Measurements from ENCODE around the gene CIZ1.
"Not testable (repeated sequence)": the region's sequence is repeated elsewhere in the genome, so short reads cannot be mapped to it uniquely, and the experiment has no call there.

CIZ1 gene

DNA sequence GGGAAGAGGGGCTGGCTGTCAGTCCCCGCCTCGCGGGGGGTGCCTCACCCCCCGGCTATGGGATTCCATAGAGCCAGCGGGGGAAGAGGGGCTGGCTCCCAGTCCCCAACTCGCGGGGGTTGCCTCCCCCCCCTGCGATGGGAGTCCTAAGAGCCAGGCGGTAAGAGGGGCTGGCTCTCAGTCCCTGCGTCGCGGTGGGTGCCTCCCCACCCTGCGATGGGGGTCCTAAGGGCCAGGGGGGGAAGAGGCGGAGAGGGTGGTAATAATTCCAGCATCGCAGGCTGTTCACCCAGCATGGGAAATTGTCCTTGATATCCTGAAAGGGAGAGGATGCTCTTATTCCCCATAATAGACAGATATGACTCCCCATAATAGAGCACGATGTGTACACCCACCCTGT lies 51.8 kb downstream of the CIZ1 start:
- TF ChIP-seq CTCF (IDR thresholded peaks at IDR 0.05; ENCODE audit: borderline replicate concordance, insufficient read depth, low read depth, low read length), result no peak
- H3K4me3 ChIP-seq (ENCODE audit: low read depth, low read length), result no peak overlapping the region

DNA sequence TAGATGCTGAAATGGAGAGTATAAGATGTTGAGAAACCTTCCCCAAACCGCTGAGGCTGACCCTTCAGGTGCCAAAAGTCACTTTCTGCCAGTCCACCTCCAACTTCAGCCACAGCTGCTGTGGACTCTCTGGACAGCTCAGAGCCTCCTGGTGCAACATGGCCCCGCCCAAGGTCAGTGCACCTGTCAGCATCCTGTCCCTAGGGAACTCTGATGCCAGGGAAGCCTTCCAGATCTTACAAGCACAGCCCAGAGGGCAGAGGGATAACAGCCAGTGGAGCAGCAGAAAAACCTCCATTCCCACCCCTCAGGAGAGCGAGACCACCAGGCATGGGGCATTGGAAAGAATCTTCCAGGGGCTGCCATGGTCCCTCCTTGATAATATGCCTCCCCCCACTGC lies 53.4 kb downstream of the CIZ1 start:
- no peak overlapping the region for H3K4me3 ChIP-seq (ENCODE audit: low read depth, low read length)
- no peak for TF ChIP-seq CTCF (IDR thresholded peaks at IDR 0.05; ENCODE audit: borderline replicate concordance, insufficient read depth, low read depth, low read length)

DNA sequence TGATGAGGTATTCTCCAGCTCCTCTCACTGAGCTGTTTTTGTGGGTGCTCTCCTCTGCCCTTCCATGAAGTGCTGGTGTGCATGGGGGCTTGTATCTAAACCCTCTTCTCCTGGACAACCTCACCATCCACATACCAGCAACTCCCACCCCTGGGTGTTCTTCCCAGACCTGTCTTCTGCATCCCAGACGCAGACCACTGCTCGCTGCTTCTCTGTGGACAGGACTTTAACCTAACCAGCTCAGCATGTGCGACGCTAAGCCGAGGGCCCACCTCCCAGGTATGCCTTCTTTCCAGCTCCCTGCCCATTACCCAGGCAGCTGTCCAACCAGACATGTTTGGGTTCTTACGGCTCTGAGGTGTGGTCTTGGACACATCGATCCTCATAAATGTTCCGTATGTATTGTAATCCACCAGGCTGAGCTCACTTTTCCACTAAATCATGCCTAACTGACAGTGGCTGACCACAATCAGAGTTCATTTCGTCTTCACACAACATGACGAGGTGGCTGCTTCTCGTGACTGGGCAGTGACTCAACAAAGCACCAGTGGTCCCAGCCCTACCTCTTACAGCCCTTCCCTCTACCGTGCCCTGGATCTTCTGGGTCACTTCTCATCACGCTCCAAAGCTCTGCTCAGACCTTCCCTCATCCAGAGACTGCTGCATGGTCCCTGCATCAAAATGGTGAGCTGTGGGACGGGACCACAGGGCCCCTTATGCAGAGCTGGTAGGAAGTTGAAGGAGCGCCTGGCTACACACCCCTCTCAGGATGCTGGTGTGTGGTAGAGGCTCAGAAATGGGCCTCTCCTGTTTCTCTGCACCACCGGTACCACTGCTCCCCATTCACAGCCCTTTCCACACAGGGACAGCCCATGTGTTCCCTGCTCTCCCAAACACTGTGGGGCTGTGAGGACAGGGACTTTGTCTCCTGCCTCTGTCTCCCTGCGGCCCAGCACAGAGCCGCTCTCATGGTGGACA lies 54.3 kb downstream of the CIZ1 start:
- no peak overlapping the region for H3K4me3 ChIP-seq (ENCODE audit: low read depth, low read length)
- TF ChIP-seq CTCF (IDR thresholded peaks at IDR 0.05; ENCODE audit: borderline replicate concordance, insufficient read depth, low read depth, low read length), result no peak

DNA sequence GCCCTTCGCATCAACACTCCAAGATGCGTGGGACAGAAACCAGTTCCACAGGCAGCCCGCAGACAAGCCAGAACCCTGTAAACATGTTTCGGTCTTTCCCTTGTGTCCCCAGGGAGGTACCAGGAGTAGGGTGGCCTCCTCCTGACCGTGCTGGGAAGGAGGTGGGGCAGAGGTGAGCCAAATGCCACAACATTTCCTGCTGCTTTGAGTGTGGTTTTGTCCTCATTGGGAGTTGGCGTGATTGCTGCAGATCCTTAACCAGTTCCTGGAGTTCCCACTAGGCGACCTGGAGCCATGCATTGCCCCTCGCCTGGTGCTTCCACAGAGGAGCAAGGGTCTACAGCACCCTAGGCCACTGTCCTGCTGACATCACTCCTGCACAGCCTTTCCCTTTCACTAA lies 55.8 kb downstream of the CIZ1 start:
- not testable (repeated sequence) for H3K4me3 ChIP-seq (ENCODE audit: low read depth, low read length)

GRCh38 chr9:128132139-128132538 lies 59.2 kb downstream of the CIZ1 start:
- H3K4me3 ChIP-seq (ENCODE audit: low read depth, low read length), result not testable (repeated sequence)

DNA sequence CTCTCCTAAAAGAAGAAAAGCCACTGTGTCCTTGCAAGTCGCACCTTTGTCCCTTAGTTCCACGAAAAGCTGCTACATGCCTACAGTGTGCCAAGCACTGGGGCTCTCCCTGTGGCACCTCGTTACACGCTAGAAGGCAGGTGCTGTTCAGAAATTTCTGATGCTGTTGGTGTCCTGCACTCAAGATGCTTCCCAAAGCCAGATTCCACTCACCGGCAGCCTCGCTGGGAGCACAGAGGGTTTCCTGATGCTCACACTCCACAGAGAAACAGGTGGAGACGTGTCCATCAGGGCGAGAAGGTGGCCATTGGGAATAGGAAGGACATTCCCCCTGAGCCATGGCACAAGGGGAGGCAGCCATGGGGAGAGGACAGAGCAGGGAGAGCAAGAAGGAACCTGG lies 60.0 kb downstream of the CIZ1 start:
- not testable (repeated sequence) for H3K4me3 ChIP-seq (ENCODE audit: low read depth, low read length)

- not testable (repeated sequence) for H3K4me3 ChIP-seq (ENCODE audit: low read depth, low read length)
These were observed 60.7 kb downstream of the CIZ1 start for GRCh38 chr9:128130651-128131050.

- TF ChIP-seq CTCF (IDR thresholded peaks at IDR 0.05; ENCODE audit: borderline replicate concordance, insufficient read depth, low read depth, low read length), result 0 out of 2 replicates have a peak, but pooled peaks have one; percentile 12
These were observed 61.3 kb downstream of the CIZ1 start for GRCh38 chr9:128129976-128130590.

GRCh38 chr9:128128836-128129590 lies 62.4 kb downstream of the CIZ1 start:
- peak overlapping the region; percentile 84 for H3K4me3 ChIP-seq (ENCODE audit: low read depth, low read length)

More at GRCh38 chr9:128129976-128130590, 61.3 kb downstream of the CIZ1 start:
- H3K4me3 ChIP-seq (ENCODE audit: low read depth, low read length), result not testable (repeated sequence)

More at GRCh38 chr9:128128836-128129590, 62.4 kb downstream of the CIZ1 start:
- TF ChIP-seq CTCF (IDR thresholded peaks at IDR 0.05; ENCODE audit: borderline replicate concordance, insufficient read depth, low read depth, low read length), result no peak
